HG03521 (cell line): Measurements from ENCODE around the gene ZBTB39.
"Not testable (repeated sequence)": the region's sequence is repeated elsewhere in the genome, so short reads cannot be mapped to it uniquely, and the experiment has no call there.

Source experiments
- ATAC-seq: cut with Tn5 transposase; IDR thresholded peaks from one replicate; pipeline ENCODE4 v1.9.1; 2021; ENCODE audit warnings: mild to moderate bottlenecking, moderate library complexity; ENCODE audit not compliant: unreplicated experiment

The ZBTB39 gene

DNA sequence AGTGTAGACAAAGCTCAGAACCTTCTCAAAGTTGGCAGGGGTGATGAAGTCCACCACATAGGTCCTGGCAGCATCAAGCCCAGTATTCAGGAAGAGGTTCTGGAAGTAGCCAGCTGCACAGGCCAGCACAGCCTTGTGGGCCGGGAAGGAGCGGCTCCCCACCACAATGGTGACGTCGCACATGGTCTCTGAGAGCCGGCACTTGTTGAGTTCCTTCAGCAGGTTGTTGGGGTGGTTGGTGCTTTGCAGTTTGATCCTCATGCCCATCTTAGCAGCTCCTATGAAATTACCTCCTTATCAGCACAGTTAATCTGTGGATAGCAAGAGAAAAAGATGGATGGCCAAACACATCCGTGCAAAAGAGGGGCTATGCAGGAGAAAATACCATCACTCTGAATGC, 1.7 kb downstream of the ZBTB39 start:
- no peak for ATAC-seq

DNA sequence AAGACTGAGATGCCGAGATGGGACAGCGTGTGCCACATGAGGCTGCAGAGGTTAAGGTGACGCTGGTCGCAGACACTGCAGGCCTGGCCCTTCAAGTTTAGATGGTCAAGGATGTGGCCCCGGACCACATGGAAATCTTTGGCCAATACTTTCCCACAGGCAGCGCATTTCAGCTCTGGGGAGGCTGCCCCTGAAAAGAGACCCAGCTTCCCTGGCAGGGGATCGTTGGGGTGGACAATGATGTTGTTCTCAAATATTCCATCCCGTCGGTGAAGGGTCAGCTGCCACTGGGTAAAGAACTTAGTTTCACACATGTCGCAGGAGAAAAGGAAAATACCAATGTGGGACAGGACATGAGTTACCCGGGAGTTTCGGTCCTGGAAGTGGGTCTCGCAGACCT, 3.0 kb downstream of the ZBTB39 start:
- ATAC-seq: no peak

DNA sequence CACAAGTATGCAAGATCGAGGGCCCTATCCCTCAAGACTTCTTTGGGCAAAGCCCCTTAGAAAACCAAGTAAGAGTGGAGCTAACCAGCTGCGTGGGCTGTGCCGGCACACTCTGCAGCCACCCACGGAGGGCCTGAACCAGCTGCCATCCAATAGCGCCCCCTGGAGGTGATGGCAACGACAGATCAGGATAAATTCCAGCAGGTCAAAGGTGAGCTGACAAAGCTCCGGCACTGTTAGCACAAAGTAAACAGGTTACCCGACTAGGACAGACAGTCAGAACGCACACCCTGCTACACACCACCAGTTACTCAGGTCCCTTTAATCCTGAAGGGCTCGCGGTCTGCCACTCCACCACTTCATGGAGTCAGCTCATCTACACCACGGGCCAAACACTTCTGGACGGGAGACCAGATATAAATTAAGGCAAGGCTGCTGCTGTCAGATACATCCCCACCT, 4.9 kb downstream of the ZBTB39 start:
- ATAC-seq: no peak

DNA sequence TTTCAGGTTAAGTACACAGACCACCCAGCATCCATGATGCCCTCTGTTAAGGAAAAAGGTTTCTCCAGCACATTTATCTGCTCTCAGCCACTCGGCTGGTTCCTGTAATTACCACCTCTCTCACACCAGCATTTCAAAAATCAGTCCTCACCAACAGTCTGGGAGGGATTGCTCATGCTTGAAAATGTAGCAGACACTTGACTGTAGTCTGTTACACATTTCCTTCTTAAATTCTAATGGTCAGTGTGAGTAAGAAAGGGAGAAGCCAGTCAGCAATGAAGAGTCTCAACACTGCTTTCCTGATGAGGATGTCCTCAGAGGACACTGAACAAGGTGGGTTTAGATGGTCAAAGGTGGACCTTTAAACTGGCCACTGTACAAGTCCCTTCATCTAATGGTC, 6.0 kb downstream of the ZBTB39 start:
- ATAC-seq: no peak

DNA sequence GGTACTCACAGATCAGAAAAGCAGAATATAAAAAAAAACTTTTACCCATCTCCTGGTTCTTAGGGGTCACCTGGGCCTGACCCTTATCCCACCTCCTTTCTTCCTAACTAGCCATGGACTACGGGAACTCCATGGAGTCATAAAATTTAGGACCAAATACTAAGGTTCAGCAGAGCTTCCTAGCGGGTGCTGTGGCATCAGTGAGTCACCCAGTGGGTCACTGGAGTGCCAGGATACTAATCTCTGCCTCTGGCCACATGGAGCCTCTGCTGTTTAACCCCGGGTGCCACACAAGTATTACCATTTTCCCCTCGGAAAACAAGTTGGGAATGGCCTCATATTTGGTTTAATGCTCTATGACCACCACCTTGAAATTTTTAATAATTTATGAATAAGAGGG, 6.9 kb downstream of the ZBTB39 start:
- ATAC-seq: no peak

DNA sequence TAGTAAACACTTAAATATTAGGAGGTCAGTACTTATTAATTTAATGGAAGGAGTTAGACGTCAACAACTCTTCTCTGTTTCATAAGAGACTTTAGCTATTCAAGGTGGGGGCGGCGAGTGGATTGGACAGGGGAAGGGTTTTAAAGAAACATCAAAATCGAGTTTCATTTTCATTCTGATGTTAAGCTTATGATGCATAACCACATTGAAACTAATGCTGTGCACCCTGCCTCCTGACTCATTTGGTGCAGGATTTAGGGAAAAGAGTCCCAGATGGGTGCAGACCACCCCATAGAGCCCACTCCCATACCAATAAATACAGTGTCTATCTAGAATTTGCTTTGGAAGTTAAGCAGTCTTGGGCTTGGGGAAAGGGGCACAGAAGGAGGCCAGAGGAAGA, 7.4 kb downstream of the ZBTB39 start:
- peak; percentile 80 for ATAC-seq

DNA sequence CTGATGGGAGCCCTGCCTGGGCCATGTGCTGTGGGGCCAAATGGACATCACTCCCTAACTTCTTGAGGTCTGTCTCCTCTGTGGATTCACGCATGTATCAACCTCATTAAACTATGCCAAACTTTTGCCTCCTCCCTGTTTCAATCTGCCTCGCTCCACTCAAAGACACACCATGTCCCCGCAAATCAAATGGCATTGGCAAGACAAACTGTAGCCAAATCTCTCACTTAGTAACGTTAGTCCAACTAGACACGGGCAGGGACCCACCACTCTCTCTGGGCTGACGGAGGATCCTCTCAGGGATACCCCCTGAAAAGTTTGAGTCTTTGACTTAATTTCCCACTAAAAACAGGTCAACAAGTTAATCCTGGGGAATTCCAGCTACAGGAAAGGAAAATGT, 8.0 kb downstream of the ZBTB39 start:
- ATAC-seq: no peak

DNA sequence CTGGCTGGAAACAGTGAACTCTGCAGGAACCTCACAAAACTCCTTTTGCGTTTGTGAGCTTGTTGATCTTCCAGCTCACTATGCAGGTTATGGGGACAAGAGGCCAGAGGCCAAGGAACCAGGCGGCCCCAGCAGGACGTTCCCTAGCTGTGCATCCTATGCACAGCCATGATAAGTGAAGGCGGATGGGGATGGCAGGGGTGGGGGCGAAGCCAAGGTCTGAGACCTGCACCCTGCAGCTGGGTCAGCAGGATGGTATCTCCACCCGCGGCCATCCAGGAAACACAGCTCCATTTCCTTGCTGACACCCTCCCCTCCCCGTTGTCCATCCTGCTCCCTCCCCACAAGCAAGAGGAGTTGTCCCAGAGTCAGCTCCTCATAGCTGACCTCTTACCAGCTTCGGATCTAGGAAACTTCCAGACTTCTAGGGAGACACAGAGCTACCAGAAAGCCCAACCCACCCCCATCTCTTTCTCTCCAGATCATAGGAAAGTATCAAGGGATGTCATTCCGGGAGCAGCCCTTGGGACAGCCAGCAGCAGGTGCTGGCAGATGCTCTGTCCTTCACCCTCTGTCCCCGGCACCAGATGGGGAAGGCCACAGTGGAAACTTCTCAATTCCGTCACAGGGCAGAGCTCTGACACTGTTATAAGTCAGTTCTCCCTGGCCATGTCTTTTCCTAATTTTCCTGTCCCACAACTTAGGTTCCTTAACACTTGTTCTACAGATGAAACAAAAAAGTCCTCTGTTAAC, 9.4 kb downstream of the ZBTB39 start:
- no peak for ATAC-seq

DNA sequence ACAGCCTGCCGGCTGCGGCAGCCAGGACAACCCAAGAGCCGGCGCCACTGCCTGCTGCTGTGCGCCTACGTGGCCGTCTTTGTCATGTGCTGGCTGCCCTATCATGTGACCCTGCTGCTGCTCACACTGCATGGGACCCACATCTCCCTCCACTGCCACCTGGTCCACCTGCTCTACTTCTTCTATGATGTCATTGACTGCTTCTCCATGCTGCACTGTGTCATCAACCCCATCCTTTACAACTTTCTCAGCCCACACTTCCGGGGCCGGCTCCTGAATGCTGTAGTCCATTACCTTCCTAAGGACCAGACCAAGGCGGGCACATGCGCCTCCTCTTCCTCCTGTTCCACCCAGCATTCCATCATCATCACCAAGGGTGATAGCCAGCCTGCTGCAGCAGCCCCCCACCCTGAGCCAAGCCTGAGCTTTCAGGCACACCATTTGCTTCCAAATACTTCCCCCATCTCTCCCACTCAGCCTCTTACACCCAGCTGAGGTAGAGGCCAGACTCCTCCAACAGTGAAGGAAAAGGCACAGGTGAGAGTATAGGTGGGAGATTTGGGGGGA, 10.3 kb downstream of the ZBTB39 start:
- no peak for ATAC-seq

DNA sequence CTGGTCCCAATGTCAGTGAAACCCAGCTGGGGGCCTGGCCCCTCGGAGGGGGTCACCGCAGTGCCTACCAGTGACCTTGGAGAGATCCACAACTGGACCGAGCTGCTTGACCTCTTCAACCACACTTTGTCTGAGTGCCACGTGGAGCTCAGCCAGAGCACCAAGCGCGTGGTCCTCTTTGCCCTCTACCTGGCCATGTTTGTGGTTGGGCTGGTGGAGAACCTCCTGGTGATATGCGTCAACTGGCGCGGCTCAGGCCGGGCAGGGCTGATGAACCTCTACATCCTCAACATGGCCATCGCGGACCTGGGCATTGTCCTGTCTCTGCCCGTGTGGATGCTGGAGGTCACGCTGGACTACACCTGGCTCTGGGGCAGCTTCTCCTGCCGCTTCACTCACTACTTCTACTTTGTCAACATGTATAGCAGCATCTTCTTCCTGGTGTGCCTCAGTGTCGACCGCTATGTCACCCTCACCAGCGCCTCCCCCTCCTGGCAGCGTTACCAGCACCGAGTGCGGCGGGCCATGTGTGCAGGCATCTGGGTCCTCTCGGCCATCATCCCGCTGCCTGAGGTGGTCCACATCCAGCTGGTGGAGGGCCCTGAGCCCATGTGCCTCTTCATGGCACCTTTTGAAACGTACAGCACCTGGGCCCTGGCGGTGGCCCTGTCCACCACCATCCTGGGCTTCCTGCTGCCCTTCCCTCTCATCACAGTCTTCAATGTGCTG, 11.0 kb downstream of the ZBTB39 start:
- no peak for ATAC-seq

DNA sequence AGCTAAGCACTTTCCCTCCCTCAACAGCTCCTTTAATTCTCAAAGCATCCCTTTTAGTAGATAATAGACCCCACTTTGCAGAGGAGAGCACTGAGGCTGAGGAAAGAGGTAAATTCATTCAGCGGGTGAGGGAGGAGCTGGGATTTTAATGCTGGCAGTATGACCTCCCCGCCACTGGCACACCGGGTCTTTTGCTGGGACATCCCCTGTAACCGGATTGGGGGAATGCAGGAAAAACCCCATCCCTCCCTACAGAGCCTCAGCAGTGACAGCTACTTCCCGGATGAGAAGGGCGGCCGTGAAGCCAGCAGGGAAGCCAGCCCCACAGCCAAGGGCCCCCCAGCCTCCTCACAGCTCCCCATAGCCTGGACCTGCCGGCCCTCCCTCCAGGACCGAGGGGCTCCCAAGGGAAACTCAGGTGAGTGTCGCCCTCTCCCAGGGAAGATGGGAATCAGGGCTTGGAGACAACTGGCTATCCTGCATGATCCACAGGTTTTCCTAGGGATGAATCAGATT, 12.1 kb downstream of the ZBTB39 start:
- no peak for ATAC-seq

DNA sequence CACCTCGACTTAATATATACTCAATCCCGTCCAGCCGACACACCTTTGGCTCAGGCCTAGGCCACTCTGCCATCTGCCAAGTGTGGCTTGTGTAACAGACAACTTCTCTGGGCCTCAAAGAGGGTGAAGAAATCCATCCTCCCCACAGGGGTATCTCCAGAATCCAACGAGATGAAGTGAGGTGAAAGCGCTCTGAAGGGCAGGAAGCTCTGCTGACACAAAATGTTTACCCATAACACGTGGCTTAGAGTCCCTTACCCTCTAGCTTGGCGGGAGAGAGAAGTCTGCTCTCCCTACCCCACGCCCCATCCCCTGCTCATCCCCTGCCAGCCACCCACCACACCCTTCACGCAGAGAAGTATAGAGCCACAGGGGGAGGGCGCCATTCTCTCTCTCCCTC, 13.0 kb downstream of the ZBTB39 start:
- no peak for ATAC-seq

DNA sequence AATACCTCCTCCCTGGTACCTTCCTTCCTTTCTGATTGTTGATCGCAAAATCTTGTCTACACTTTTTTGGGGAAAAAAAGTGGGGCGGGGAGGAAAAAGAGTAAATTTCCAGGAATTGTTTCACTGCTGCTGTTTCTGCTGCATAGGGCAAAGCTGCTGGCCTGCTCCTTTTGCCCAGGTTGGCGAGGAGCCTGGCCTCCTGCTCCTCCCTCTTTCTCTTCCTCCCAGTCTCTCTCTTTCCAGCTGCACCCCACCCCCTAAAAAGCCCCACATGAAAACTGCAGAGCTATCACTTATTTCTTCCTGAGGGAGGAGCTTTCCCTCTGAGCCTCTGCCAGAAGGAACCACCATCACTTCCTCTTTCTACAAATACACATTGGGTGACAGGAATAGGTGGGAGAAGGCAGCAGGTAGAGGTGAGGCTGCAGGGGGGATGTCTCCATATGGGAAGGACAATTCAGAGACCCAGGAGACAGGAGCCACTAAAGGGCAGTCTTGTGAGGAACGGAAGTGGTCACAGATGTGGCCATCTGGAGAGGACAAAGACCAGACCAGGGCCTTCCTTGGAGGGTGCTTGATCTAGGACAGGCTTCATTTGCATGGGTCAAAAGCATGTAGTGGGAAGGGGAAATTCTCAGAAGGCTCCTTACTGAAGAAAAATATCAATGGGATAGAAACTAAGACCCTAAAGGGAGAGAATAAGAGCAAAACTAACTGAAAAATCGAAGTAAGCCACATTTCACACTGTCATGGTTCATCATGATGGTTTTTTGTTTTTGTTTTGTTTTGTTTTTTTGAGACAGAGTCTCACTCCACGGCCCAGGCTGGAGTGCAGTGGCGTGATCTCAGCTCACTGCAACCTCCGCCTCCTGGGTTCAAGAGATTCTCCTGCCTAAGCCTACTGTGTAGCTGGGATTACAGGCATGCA, 14.8 kb downstream of the ZBTB39 start:
- ATAC-seq: no peak

DNA sequence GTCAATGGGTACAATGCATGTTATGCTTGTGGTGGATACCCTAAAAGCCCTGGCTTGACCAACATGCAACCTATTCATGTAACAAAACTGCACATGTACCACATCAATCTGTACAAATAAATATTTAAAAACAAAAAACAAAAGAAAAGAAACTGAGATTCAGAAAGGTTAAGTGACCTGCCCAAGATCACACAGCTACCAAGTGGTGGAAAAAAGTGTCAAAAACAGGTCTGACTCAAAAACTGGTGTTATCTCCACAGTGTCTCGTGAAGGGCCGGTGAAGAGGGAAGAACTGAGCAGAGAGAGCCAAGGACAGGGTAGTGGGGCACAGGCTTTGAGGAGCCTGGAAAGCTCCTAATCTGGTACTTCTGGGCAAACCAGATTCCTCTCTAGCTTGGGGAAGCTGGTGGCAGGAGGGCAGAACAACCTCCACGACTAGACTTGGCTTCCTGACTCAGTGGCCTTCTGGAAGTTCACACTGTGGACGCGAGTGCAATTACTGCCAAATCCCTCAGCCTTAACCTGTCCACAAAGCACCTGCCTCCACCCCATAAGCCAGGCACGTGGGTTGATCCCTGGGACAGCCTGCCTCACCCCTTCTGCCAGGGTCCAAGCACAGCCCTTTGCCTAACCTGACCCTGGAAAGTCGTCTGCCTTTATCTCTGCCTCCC, 15.6 kb downstream of the ZBTB39 start:
- no peak for ATAC-seq

DNA sequence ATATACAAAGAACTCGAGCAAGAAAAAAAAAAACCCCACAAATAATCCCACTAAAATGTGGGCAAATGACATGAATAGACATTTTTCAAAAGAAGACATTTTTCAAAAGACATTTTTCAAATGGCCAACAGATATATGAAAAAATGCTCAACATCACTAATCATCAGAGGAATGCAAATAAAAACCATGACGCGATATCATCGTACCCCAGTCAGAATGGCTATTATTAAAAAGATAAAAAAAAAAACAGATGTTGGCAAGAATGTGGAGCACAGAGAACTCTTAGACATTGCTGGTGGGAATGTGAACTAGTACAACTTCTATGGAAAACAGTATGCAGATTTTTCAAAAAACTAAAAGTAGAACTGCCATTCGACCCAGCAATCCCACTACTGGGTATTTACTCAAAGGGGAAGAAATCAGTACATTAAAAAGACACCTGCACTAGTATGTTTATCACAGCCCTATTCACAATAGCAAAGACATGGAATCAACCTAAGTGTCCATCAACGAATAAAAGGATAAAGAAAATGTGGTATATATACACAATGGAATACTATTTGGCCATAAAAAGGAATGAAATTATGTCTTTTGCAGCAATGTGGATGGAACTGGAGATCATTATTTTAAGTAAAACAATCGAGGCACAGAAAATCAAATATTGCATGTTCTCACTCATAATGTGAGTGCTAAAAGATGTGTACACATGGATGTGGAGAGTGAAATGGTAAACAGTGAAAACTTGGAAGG, 16.3 kb downstream of the ZBTB39 start:
- no peak for ATAC-seq

DNA sequence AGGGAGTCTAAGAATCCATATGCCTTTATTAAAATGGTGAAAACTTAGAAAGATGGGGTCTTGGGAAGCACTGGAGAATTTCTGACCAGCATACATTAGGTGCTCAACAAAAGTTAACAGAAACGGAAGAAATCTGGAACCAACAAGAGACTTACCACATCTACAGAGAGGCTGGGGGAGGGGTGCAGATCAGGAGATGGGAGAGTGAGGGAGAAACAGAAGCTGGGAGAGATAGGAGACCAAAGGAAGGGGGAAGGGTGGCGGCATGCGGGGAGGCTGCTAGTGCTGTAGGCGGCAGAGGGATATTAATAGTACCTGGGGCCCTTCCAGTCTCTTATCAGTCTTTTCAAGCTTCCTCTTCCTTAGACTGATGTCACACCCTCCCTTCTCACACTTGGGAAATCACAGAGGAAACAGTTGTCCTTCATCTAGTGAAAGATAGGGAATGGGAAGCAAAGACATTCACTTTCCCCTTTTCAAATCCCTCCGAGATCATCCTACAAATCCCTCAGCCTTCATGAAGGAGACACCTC, 18.1 kb downstream of the ZBTB39 start:
- no peak for ATAC-seq

DNA sequence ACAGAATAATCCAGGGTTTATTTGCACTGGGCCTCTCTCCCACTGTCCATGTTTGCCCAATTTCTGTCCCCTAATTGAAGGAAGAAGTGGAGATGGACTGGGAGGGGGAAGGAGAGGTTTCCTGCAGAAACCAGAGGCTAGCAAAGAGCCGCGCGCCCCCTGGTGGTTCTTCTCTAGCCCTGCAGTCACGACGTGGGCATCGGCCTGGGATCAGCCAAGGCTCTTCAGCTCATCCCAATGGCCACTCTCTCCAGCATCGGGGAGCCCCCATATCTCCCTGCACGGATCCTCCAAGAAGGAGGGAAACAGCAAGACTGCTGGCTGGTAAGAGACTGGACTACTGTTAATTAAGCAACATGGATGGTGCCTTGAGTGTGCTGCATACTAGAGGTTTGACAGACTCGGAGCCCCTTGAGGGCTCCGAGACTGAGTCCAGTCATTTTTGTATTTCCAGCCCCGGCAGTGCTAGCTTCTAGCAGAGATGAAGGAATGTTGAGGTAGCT, 18.7 kb downstream of the ZBTB39 start:
- no peak for ATAC-seq

DNA sequence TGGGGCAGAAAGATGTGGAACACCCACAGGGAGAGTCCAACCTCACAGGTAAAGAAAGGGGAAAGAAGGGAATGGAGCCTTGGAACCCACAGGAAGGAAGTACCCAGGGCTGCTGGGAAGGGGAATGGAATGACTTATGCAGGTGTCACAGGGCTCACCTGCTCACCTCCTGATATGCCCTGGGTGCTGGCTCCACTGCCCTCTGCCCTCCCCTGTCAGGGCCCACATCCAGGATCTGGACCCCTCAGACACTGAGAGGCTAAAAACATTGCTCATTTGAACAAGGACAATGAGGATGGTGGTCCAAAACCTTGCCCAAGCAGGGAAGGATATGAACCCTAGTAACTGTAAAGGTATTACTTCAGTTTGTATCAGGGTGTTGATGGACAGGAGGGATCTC, 19.3 kb downstream of the ZBTB39 start:
- no peak for ATAC-seq

DNA sequence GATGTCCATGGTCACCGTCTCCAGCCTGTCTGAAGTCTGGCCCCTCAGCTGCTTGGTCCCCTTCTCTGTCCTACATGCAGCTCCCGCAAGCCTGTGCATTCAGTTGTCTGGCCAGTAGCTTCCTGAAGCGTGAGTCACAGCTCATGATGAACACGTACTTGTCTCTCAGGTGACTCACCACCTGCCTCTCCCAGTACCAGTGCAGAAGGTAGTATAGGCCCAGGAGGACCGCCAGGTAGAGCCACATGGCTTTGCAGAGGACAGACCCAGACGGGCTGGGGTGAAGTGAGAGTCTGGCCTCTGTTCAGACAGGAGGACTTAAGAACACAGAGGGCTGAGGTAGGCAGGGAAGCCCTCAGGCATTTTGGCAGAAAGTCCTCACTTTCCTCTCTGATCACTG, 20.6 kb downstream of the ZBTB39 start:
- ATAC-seq: not testable (repeated sequence)
